Activated CD4-positive, CD25-positive, alpha-beta regulatory T cell (primary cell): ENCODE measurements around the gene IRF2BPL.

ENCODE experiments used
- DNase-seq, 4 experiments: peaks; one replicate each; lab custom pipeline; 2025; lab: John Stamatoyannopoulos, UW

The IRF2BPL gene

GRCh38 chr14:77011245-77011644, 17.3 kb downstream of the IRF2BPL start:
- DNase-seq = no peak

GRCh38 chr14:77009014-77009413, 19.5 kb downstream of the IRF2BPL start:
- no peak for DNase-seq

DNA sequence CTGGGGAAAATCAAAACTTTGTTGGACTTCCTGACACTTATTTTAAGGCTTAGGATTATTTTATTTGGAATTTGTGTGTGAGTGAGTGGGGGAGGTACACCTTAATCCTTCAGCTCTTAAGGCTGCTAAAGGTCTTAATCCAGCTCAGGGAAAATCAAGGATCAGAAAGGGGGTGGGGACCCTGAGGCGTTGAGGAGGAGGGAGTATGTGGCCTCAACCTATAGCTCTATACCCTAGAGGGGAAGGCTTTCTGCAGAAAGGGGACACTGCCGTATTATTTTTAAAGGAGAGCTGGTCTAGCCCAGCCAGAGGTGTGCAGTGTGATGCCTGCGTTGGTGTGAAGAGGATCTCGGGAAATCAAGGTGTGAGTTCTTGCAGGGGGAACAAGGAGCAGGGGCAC, 20.0 kb downstream of the IRF2BPL start:
- no peak for DNase-seq

- DNase-seq = no peak
Measured at GRCh38 chr14:77007975-77008421, 20.5 kb downstream of the IRF2BPL start.

- no peak for DNase-seq
Measured at GRCh38 chr14:77007183-77007974, 21.1 kb downstream of the IRF2BPL start.

GRCh38 chr14:77006132-77006531, 22.4 kb downstream of the IRF2BPL start:
- DNase-seq = no peak

GRCh38 chr14:77005559-77005958, 22.9 kb downstream of the IRF2BPL start:
- no peak for DNase-seq

GRCh38 chr14:77004711-77005460, 23.6 kb downstream of the IRF2BPL start:
- DNase-seq = no peak

GRCh38 chr14:77003960-77004710, 24.4 kb downstream of the IRF2BPL start:
- no peak for DNase-seq

GRCh38 chr14:77002889-77003288, 25.6 kb downstream of the IRF2BPL start:
- DNase-seq = no peak

GRCh38 chr14:77002335-77002734, 26.2 kb downstream of the IRF2BPL start:
- DNase-seq = no peak

DNA sequence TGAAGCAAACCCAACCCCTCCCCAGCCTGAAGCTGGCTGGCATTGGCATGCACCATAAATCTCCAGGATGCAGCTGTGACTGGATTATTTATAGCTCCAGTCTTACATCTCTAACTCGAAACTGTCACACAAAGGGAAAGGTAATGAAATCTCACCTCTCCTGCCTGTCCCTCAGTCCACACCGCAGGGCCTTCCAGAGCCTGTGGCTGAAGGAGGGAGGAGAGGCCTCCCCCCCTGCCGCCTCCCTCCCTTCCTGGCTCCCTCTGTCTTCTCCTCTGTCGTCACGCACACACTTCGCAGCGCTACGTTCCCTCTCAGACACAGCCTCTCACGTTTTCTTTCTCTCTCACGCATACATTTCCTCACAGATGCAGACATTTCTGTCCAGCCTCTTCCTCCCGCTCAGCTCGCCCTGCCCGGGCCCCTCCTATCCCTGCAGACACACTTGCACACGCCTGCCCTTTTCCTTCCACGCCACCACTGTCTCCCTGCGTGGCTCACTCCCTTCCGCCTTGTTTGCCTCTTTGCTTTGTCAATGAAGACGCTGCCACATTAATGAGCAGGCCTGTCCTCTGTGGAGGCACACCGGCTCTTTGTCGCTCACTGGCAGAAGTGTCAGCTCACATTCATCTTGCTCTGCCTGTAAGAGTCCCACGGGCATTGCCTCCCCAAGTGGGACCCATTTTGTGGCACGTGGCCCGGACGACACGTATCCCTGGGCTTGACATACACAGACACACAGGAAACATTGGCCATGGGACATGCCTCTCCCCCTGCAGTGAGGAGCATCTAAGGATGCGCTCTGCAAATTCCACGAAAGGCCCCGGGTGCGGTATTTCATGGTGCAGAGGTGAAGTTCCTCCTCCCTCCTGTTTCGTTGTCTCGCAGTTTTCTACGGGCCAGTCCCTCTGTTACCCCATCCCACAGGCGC, 27.9 kb downstream of the IRF2BPL start:
- no peak for DNase-seq

DNA sequence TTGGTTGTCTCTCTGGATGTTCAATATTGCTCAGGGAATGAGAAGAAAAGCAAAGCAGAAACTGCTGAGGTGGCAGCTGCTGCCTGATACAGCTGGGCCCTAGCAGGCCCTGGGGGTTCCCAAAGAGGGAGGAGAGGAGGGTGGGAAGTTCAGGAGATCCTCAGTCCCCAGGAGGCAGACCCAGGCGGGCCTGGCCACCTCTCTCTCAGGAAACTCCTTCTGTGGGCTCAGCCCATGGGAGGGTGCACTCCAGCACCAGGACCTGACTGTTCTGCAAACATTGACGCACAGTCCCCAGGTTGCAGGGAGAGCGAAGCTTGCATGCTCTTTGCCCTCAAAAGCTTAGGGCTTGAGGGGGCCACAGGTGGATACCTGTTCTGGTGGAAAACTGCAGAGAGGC, 29.6 kb downstream of the IRF2BPL start:
- no peak for DNase-seq

GRCh38 chr14:76997257-76997970, 31.1 kb downstream of the IRF2BPL start:
- DNase-seq = no peak

DNA sequence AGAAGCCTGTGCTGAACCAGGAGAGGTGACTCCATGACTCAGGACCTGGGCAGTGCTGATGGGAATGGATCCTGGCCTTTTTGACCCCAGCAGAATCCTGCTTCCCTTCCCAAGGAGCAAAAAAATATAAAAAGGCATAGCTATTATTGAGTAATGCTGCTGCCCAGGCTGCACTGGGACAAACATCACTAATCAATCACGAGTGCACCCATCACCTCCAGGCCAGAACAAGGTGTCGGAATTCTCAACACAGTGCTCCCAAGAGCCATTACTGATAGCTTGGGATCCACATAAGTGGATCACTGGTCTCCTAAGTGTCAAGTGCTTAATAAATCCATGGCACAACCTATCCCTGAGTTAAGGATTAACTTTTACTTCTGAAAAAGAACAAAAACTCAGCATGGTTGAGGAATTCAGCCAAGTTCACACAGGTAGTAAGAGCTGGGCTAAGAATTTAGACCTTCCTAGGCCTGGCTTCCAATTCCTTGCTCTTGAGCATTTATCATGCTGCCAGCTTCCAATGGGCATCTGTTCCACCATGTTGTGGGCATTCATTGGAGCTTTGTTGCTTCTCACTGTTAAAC, 31.9 kb downstream of the IRF2BPL start:
- no peak for DNase-seq

DNA sequence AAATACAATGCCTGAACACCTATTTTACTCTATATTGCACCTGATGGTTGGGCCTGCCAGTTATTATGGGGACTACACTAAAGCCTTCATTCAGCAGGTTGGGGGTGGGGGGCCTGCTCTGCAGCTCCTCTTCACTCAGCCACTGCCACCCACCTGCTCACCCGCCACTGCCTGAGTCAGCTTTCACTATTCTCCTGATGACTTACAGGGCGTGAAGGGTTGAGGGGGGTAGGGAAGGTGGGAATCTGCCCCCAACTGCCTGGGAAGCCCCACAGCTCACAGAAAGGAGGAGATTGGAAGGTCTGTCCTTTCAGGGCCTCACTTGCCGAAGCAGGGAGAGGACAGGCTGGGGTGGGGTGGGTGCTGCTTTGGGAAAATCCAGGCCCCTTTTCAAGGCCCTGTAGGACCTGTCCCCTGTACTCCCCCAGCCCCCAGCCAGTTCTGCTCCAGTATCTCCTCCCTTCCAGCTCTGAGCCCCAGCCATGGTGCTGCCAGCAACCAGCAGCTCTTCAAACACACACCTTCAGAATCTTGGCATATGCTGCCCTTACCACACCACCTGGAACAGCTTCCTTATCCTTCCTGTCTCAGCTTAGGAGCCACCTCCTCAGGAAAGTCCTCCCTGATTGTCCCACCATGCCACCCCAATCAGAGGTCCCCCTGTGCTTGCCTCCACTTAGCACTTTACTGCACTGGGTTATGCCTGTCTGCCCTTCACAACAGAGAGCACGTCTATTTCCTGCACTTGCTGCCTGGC, 33.1 kb downstream of the IRF2BPL start:
- DNase-seq = no peak

- DNase-seq = no peak
Measured at GRCh38 chr14:76993752-76994151, 34.8 kb downstream of the IRF2BPL start.

- DNase-seq = no peak
Measured at GRCh38 chr14:76990084-76990483, 38.4 kb downstream of the IRF2BPL start.

DNA sequence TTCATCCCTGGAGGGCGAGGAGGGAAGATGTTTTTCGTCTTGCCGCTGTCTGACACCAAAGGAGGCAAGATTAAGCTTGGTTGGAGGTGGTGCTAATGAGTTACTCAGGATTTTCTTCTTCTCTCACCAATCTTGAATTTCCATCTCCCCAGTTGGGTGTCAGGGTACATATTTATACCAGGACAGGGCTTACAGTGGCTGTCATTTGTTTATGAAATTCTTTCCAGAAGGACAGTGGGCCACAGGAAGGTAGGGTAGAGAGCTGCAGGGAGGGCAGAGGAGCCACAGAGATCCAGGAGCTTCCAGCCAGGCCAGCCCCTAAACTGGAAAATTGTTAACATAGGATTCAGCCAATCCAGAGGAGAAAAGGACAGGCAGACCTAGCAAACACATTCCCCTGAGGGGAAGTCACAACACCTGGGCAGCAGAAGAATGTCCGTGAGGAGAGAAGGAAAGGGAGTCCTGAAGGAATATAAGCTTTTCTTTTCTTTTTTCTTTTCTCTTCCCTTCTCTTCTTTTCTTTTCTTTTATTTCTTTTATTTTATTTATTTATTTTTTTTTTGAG, 40.5 kb downstream of the IRF2BPL start:
- DNase-seq = no peak

GRCh38 chr14:76986231-76986565, 42.3 kb downstream of the IRF2BPL start:
- no peak for DNase-seq
